ENCODE measurements around the gene POU6F1.

POU6F1 gene

GRCh38 chr12:51185171-51185717 is 32.6 kb downstream of the POU6F1 start:
- no peak overlapping the region for H3K4me2 ChIP-seq (ENCODE audit: low read depth, low read length, poor library complexity, severe bottlenecking)
- no peaks in the 10 kb centered on the region for H3K36me3 ChIP-seq (ENCODE audit: insufficient read depth, low read length)
- H3K9me2 ChIP-seq (replicated peaks; ENCODE audit: low read depth, low read length): no peaks in the 10 kb centered on the region
- H3K27me3 ChIP-seq (ENCODE audit: insufficient read depth, low read length, poor library complexity, severe bottlenecking): no peaks in the 10 kb centered on the region
- no peaks in the 10 kb centered on the region for H3K79me2 ChIP-seq (ENCODE audit: insufficient read depth, low read length)
- H3K9me3 ChIP-seq (ENCODE audit: insufficient read depth, low read depth, low read length): no peaks in the 10 kb centered on the region
- no peaks in the 10 kb centered on the region for H3F3A ChIP-seq (ENCODE audit: low read depth)
- H3K4me3 ChIP-seq (ENCODE audit: low read length, poor library complexity, severe bottlenecking): no peak overlapping the region
- no peak overlapping the region for H2AFZ ChIP-seq (ENCODE audit: low read length)
- peaks cover 15% of the 10 kb centered on the region for H3K4me1 ChIP-seq (ENCODE audit: insufficient read depth, low read length, poor library complexity, severe bottlenecking)
- H3K9ac ChIP-seq (ENCODE audit: low read depth, low read length, poor library complexity, severe bottlenecking): no peak overlapping the region
- TF ChIP-seq CTCF (conservative IDR thresholded peaks at IDR 0.05; ENCODE audit: low read length): no peak
- no peak for TF ChIP-seq EZH2phosphoT487 (IDR thresholded peaks at IDR 0.05; ENCODE audit: borderline replicate concordance)
- no peaks in the 10 kb centered on the region for H4K20me1 ChIP-seq (ENCODE audit: insufficient read depth, low read length, poor library complexity, severe bottlenecking)

GRCh38 chr12:51183816-51184215 is 34.0 kb downstream of the POU6F1 start:
- no peak overlapping the region for H3K9ac ChIP-seq (ENCODE audit: low read depth, low read length, poor library complexity, severe bottlenecking)
- H3K4me2 ChIP-seq (ENCODE audit: low read depth, low read length, poor library complexity, severe bottlenecking): no peak overlapping the region
- no peaks in the 10 kb centered on the region for H3K27me3 ChIP-seq (ENCODE audit: insufficient read depth, low read length, poor library complexity, severe bottlenecking)
- H3K9me2 ChIP-seq (replicated peaks; ENCODE audit: low read depth, low read length): no peaks in the 10 kb centered on the region
- H2AFZ ChIP-seq (ENCODE audit: low read length): no peak overlapping the region
- no peaks in the 10 kb centered on the region for H3K79me2 ChIP-seq (ENCODE audit: insufficient read depth, low read length)
- no peak for TF ChIP-seq CTCF (conservative IDR thresholded peaks at IDR 0.05; ENCODE audit: low read length)
- TF ChIP-seq EZH2phosphoT487 (IDR thresholded peaks at IDR 0.05; ENCODE audit: borderline replicate concordance): no peak
- H3F3A ChIP-seq (ENCODE audit: low read depth): no peaks in the 10 kb centered on the region
- no peaks in the 10 kb centered on the region for H3K36me3 ChIP-seq (ENCODE audit: insufficient read depth, low read length)
- no peaks in the 10 kb centered on the region for H3K9me3 ChIP-seq (ENCODE audit: insufficient read depth, low read depth, low read length)
- H3K4me3 ChIP-seq (ENCODE audit: low read length, poor library complexity, severe bottlenecking): no peak overlapping the region
- H4K20me1 ChIP-seq (ENCODE audit: insufficient read depth, low read length, poor library complexity, severe bottlenecking): no peaks in the 10 kb centered on the region
- peaks cover 15% of the 10 kb centered on the region for H3K4me1 ChIP-seq (ENCODE audit: insufficient read depth, low read length, poor library complexity, severe bottlenecking)

- H3K9me3 ChIP-seq (ENCODE audit: insufficient read depth, low read depth, low read length): no peaks in the 10 kb centered on the region
- H3F3A ChIP-seq (ENCODE audit: low read depth): no peaks in the 10 kb centered on the region
- H2AFZ ChIP-seq (ENCODE audit: low read length): no peak overlapping the region
- H3K4me2 ChIP-seq (ENCODE audit: low read depth, low read length, poor library complexity, severe bottlenecking): no peak overlapping the region
- no peak for TF ChIP-seq EZH2phosphoT487 (IDR thresholded peaks at IDR 0.05; ENCODE audit: borderline replicate concordance)
- TF ChIP-seq CTCF (conservative IDR thresholded peaks at IDR 0.05; ENCODE audit: low read length): no peak
- H3K27me3 ChIP-seq (ENCODE audit: insufficient read depth, low read length, poor library complexity, severe bottlenecking): no peaks in the 10 kb centered on the region
- H3K36me3 ChIP-seq (ENCODE audit: insufficient read depth, low read length): no peaks in the 10 kb centered on the region
- H3K9ac ChIP-seq (ENCODE audit: low read depth, low read length, poor library complexity, severe bottlenecking): no peak overlapping the region
- peaks cover 15% of the 10 kb centered on the region for H3K4me1 ChIP-seq (ENCODE audit: insufficient read depth, low read length, poor library complexity, severe bottlenecking)
- no peak overlapping the region for H3K4me3 ChIP-seq (ENCODE audit: low read length, poor library complexity, severe bottlenecking)
- H3K79me2 ChIP-seq (ENCODE audit: insufficient read depth, low read length): no peaks in the 10 kb centered on the region
- H4K20me1 ChIP-seq (ENCODE audit: insufficient read depth, low read length, poor library complexity, severe bottlenecking): no peaks in the 10 kb centered on the region
- H3K9me2 ChIP-seq (replicated peaks; ENCODE audit: low read depth, low read length): no peaks in the 10 kb centered on the region
These were observed 34.5 kb downstream of the POU6F1 start for GRCh38 chr12:51183349-51183748.

Data from Loucy (cell line).